Endothelial cell of umbilical vein (primary cell): ENCODE results near the gene MBLAC2. TPM values are rescaled to one million over a fixed set of nuclear protein-coding genes. Genes with fewer than 3 reads are reported as not detected.

Source experiments
- BruUV-seq: library from RNA; stranded (reverse); fragments of 400-500 nt; replicated peaks from 2 replicates; lab custom pipeline; 2021; lab: Mats Ljungman, UMichigan
- CTCF ChIA-PET: fragments of 300-600, 350-600 bp; sonication (Branson Sonifier 250); formaldehyde crosslinking; loops from one replicate; lab custom pipeline; 2021; ENCODE audit warnings: antibody characterized with exemption, inconsistent platforms; lab: Charles Lee
- POLR2A ChIA-PET: fragments of 300-600, 350-600 bp; sonication (Branson Sonifier 250); formaldehyde crosslinking; loops from one replicate; lab custom pipeline; 2021; ENCODE audit warnings: antibody characterized with exemption, inconsistent platforms; lab: Charles Lee
- DNase-seq: peaks from one replicate; pipeline ENCODE4 v3.0.0-alpha.2; 2011; ENCODE audit warnings: low read depth, low spot score
- FAIRE-seq: peaks from 2 replicates; lab custom pipeline; 2011; peaks lifted over from hg19 to GRCh38; lab: Jason Lieb, UNC
- H2AFZ ChIP-seq: 2 replicates; pipeline ENCODE4 v1.6.0; 2012; ENCODE audit warnings: low read depth, low read length, control low read depth, inconsistent platforms
- H3K27ac ChIP-seq: 2 replicates; pipeline ENCODE4 v1.5.1; 2011; ENCODE audit warnings: low read depth, mild to moderate bottlenecking, control low read depth, low read length, moderate library complexity; ENCODE audit not compliant: insufficient read depth
- H3K27me3 ChIP-seq, 2 experiments: 2 replicates each; pipeline versions ENCODE4 v1.6.0 to v1.6.1; 2011; ENCODE audit warnings: low read length in 2 of 2, mixed read lengths in 1 of 2; ENCODE audit not compliant: control insufficient read depth in 2 of 2, insufficient read depth in 2 of 2
- H3K36me3 ChIP-seq, 2 experiments: 2 replicates in 1 of 2; 3 replicates in 1 of 2; pipeline ENCODE4 v1.5.1; 2011; ENCODE audit warnings: low read length in 2 of 2, mild to moderate bottlenecking in 1 of 2, moderate library complexity in 1 of 2; ENCODE audit not compliant: control insufficient read depth in 2 of 2, insufficient read depth in 2 of 2; ENCODE audit errors: extremely low read depth in 1 of 2
- H3K4me1 ChIP-seq: 3 replicates; pipeline ENCODE4 v1.5.1; 2011; ENCODE audit warnings: mild to moderate bottlenecking, low read length; ENCODE audit not compliant: control insufficient read depth, insufficient read depth; ENCODE audit errors: extremely low read depth
- H3K4me2 ChIP-seq: 2 replicates; pipeline ENCODE4 v1.6.1; 2011; ENCODE audit warnings: low read length, control low read depth, mixed read lengths; ENCODE audit not compliant: insufficient read depth
- H3K4me3 ChIP-seq, 3 experiments: fragments of 200-600 bp in 1 of 3; sonication (generic), shearing (Covaris generic) in 1 of 3; replicated peaks in 1 of 3; 2 replicates each; pipeline ENCODE4 v1.5.1; 2011 to 2016; ENCODE audit warnings: control low read depth in 3 of 3, low read length in 3 of 3, mild to moderate bottlenecking in 2 of 3, inconsistent platforms in 1 of 3, low read depth in 1 of 3, moderate library complexity in 1 of 3; ENCODE audit not compliant: insufficient read depth in 1 of 3
- H3K79me2 ChIP-seq: 2 replicates; pipeline ENCODE4 v1.6.0; 2012; ENCODE audit warnings: low read length, inconsistent platforms; ENCODE audit not compliant: control insufficient read depth, insufficient read depth
- H3K9ac ChIP-seq: replicated peaks from 2 replicates; pipeline ENCODE3; 2011; ENCODE audit warnings: low read length, control low read depth; ENCODE audit not compliant: insufficient read depth; ENCODE audit errors: extremely low read depth
- H3K9me1 ChIP-seq: replicated peaks from 3 replicates; pipeline ENCODE4 v1.6.0; 2011; ENCODE audit warnings: mild to moderate bottlenecking, low read length; ENCODE audit not compliant: control insufficient read depth, insufficient read depth; ENCODE audit errors: extremely low read depth
- H3K9me3 ChIP-seq: replicated peaks from 2 replicates; pipeline ENCODE4 v1.5.1; 2012; ENCODE audit warnings: low read length, inconsistent platforms; ENCODE audit not compliant: control insufficient read depth, insufficient read depth
- H4K20me1 ChIP-seq: replicated peaks from 2 replicates; pipeline ENCODE3; 2011; ENCODE audit warnings: mild to moderate bottlenecking, low read length; ENCODE audit not compliant: control insufficient read depth, insufficient read depth; ENCODE audit errors: extremely low read depth
- CTCF ChIP-seq, 2 donors: IDR thresholded peaks; 1 replicate in 1 of 2; 2 replicates in 1 of 2; pipeline ENCODE4 v1.5.1; 2011; ENCODE audit warnings: low read length in 2 of 2, mild to moderate bottlenecking in 2 of 2, moderate library complexity in 2 of 2, control low read depth in 1 of 2, inconsistent platforms in 1 of 2, low read depth in 1 of 2; ENCODE audit not compliant: insufficient read depth in 1 of 2; ENCODE audit errors: extremely low read depth in 1 of 2
- EZH2 ChIP-seq: IDR thresholded peaks from 2 replicates; pipeline ENCODE4 v1.6.1; 2012; ENCODE audit warnings: borderline replicate concordance, low read depth, mild to moderate bottlenecking, moderate library complexity, low read length, inconsistent platforms; ENCODE audit not compliant: severe bottlenecking
- FOS ChIP-seq: IDR thresholded peaks from 2 replicates; pipeline ENCODE4 v1.6.1; 2011; ENCODE audit warnings: mild to moderate bottlenecking, low read length, moderate library complexity, borderline replicate concordance; ENCODE audit not compliant: insufficient read depth
- GATA2 ChIP-seq: IDR thresholded peaks from 2 replicates; pipeline ENCODE4 v1.7.0; 2011; ENCODE audit warnings: low read depth, mild to moderate bottlenecking, moderate library complexity, mixed read lengths, low read length; ENCODE audit not compliant: insufficient read length, insufficient read depth
- JUN ChIP-seq: IDR thresholded peaks from 2 replicates; pipeline ENCODE4 v1.6.1; 2011; ENCODE audit warnings: borderline replicate concordance, low read depth; ENCODE audit not compliant: insufficient read length, insufficient read depth
- MYC ChIP-seq: IDR thresholded peaks from one replicate; pipeline ENCODE4 v1.6.1; 2011; ENCODE audit warnings: mild to moderate bottlenecking, low read depth, low read length
- POLR2A ChIP-seq: IDR thresholded peaks from 2 replicates; pipeline ENCODE4 v1.6.1; 2012; ENCODE audit warnings: low read depth, mild to moderate bottlenecking, control low read depth, low read length
- POLR2AphosphoS5 ChIP-seq: IDR thresholded peaks from 2 replicates; pipeline ENCODE4 v1.6.1; 2012; ENCODE audit warnings: low read depth, mild to moderate bottlenecking, control low read depth, low read length, moderate library complexity; ENCODE audit not compliant: insufficient read depth
- dilution Hi-C: fragments of 300-500 bp; cut with MboI; formaldehyde crosslinking; loops from one replicate; pipeline ENCODE4 v1.15.0; 2019; ENCODE audit warnings: low sequenced_read_pairs; ENCODE audit not compliant: extremely low pct_ligation_motif_present
- intact Hi-C: fragments of 100-400 bp; cut with micrococcal nuclease; formaldehyde crosslinking; loops from one replicate; pipeline ENCODE4 v1.10.0; 2022
- polyA plus RNA-seq, 4 experiments: library from polyadenylated mRNA; depleted of rRNA in 3 of 4; stranded (reverse) in 3 of 4; unstranded in 1 of 4; fragments of >200 nt; gene quantifications; 2 replicates each; pipeline versions ENCODE4 v1.2.1 to v1.2.3, GENCODE V29; 2011 to 2012; ENCODE audit warnings: missing spikeins in 1 of 4
- total RNA-seq: library from RNA; stranded (reverse); gene quantifications from 2 replicates; pipeline ENCODE4 v1.2.3, GENCODE V29; 2021
- TF ChIP-seq, protein P1 (sequence below): IDR thresholded peaks from 2 replicates; pipeline ENCODE4 v1.6.1; 2011; ENCODE audit not compliant: insufficient read depth, insufficient read length

Gene MBLAC2
- total and polyA plus RNA-seq, 2 donors (not counting 3 experiments of a cell fraction or from before 2014, with no cell fraction given) = 2.1 to 5.3 TPM

DNA sequence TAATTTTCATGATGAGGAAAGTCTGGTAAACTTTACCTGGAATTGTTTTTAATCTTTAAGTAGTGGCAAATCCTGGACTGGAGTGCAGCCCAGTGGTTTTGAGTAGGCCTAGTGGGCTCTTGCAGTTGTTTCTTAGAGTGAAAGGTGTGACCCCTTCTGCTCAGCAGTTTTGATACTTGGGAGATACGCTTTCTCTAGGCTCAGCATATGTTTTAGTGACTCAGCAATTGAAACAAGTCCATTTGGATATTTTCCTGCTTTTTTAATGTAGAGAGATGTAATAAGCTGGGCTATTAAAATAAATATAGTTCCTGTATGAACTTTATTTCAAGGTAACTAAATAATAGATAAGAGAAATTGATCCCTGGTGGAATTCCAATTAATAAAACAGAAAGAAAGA lies 6.1 kb upstream of the MBLAC2 start:
- Histone ChIP-seq H3K9ac (no peak overlapping the region), H3K9me3 (no peaks in the 10 kb centered on the region), H3K27ac (no peak overlapping the region), H3K79me2 (peaks cover 35% of the 10 kb centered on the region), H2AFZ (no peak overlapping the region), H3K9me1 (no peaks in the 10 kb centered on the region), H3K4me2 (no peak overlapping the region), H3K4me1 (peaks cover 2% of the 10 kb centered on the region), H3K36me3 (no peaks in the 10 kb centered on the region), H4K20me1 (no peaks in the 10 kb centered on the region), H3K27me3 (no peaks in the 10 kb centered on the region), H3K4me3 (no peak overlapping the region)
- CTCF ChIA-PET = no interaction called here
- TF ChIP-seq FOS = no peak
- TF ChIP-seq CTCF (IDR thresholded peaks at IDR 0.05; ENCODE audit: extremely low read depth in 1 of 2, insufficient read depth in 1 of 2, low read depth in 1 of 2, low read length in 2 of 2) = no peak
- TF ChIP-seq, protein P1, sequence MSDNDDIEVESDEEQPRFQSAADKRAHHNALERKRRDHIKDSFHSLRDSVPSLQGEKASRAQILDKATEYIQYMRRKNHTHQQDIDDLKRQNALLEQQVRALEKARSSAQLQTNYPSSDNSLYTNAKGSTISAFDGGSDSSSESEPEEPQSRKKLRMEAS = no peak
- no peak for TF ChIP-seq MYC
- no peak for TF ChIP-seq GATA2
- no peak for TF ChIP-seq JUN
- no peak for TF ChIP-seq POLR2A
- TF ChIP-seq EZH2 = no peak
- TF ChIP-seq POLR2AphosphoS5 = no peak
- dilution Hi-C loops = no loop called here
- intact Hi-C loops = no loop called here
- no TSS peak for BruUV-seq
- DNase-seq (no peak), FAIRE-seq (no peak)
- POLR2A ChIA-PET = no interaction called here
